CD4-positive, alpha-beta T cell (primary cell): ENCODE results near the gene FBXL17. TPM values are rescaled to one million over a fixed set of nuclear protein-coding genes. Genes with fewer than 3 reads are reported as not detected.

ENCODE experiments used
- ATAC-seq: fragments of 200-7000 bp; cut with Tn5 transposase; one replicate; pipeline ENCODE4 v1.10.0; 2022; ENCODE audit warnings: mild to moderate bottlenecking; ENCODE audit not compliant: poor library complexity
- CTCF ChIA-PET: fragments of 350-600 bp; sonication (Branson Sonifier 250); formaldehyde crosslinking; loops from one replicate; lab custom pipeline; 2021; ENCODE audit warnings: antibody characterized with exemption, inconsistent platforms; lab: Charles Lee
- POLR2A ChIA-PET: fragments of 350-600 bp; sonication (Branson Sonifier 250); formaldehyde crosslinking; loops from one replicate; lab custom pipeline; 2021; ENCODE audit warnings: antibody characterized with exemption, inconsistent platforms; lab: Charles Lee
- DNase-seq, 14 experiments: peaks; one replicate each; pipeline ENCODE4 v3.0.0-alpha.2; 2013 to 2020; ENCODE audit warnings: mixed read lengths in 2 of 14
- H3K27ac ChIP-seq, 2 donors: one replicate each; pipeline versions ENCODE4 v1.5.1 to v1.7.0; 2013; ENCODE audit warnings: low read length in 2 of 2, low read depth in 1 of 2, mild to moderate bottlenecking in 1 of 2
- H3K27me3 ChIP-seq, 2 experiments: 1 replicate in 1 of 2; 2 replicates in 1 of 2; pipeline versions ENCODE4 v1.6.1 to v1.7.0; 2013; ENCODE audit warnings: low read length in 2 of 2, control low read depth in 1 of 2, mild to moderate bottlenecking in 1 of 2, moderate library complexity in 1 of 2; ENCODE audit not compliant: insufficient read depth in 2 of 2, control insufficient read depth in 1 of 2
- H3K36me3 ChIP-seq: one replicate; pipeline ENCODE4 v1.6.1; 2013; ENCODE audit warnings: low read length, control low read depth; ENCODE audit not compliant: insufficient read depth
- H3K4me1 ChIP-seq: one replicate; pipeline ENCODE4 v1.6.1; 2013; ENCODE audit warnings: low read length, control low read depth; ENCODE audit not compliant: insufficient read depth
- H3K4me3 ChIP-seq: one replicate; pipeline ENCODE4 v1.5.1; 2013; ENCODE audit warnings: mild to moderate bottlenecking, low read length, moderate library complexity
- H3K9me3 ChIP-seq, 2 experiments: 1 replicate in 1 of 2; 2 replicates in 1 of 2; pipeline versions ENCODE4 v1.6.1 to v1.7.0; 2013; ENCODE audit warnings: low read length in 2 of 2, mild to moderate bottlenecking in 2 of 2, control low read depth in 1 of 2, moderate library complexity in 1 of 2; ENCODE audit not compliant: control insufficient read depth in 1 of 2, insufficient read depth in 1 of 2
- H3K27ac Mint-ChIP-seq: one replicate; pipeline ENCODE4 v1.8.0; 2020; ENCODE audit warnings: mixed read lengths
- H3K27me3 Mint-ChIP-seq: one replicate; pipeline ENCODE4 v1.8.0; 2021; ENCODE audit warnings: mixed read lengths
- H3K36me3 Mint-ChIP-seq: one replicate; pipeline ENCODE4 v1.8.0; 2021; ENCODE audit warnings: low read depth, mixed read lengths
- H3K4me1 Mint-ChIP-seq: one replicate; pipeline ENCODE4 v1.8.0; 2021; ENCODE audit warnings: low read depth, mixed read lengths
- H3K4me3 Mint-ChIP-seq: one replicate; pipeline ENCODE4 v1.8.0; 2020; ENCODE audit warnings: mild to moderate bottlenecking, mixed read lengths
- H3K9me3 Mint-ChIP-seq: one replicate; pipeline ENCODE4 v1.8.0; 2020; ENCODE audit warnings: mixed read lengths
- intact Hi-C, 2 experiments: fragments of 100-400 bp; cut with DNase I in 1 of 2; cut with micrococcal nuclease in 1 of 2; formaldehyde crosslinking; loops; one replicate each; pipeline versions ENCODE4 v1.15.1 to v1.9.0; 2023 to 2025; cut with DNase I, micrococcal nuclease
- total RNA-seq, 174 experiments: library from RNA in 2 of 174; stranded (reverse) in 2 of 174; gene quantifications; one replicate each; pipeline ENCODE4 v1.2.3 and lab custom pipeline; 2021 to 2026
- TF ChIP-seq, protein P1 (sequence below): fragments of 200-600 bp; IDR thresholded peaks from one replicate; pipeline ENCODE4 v1.8.0; 2022; ENCODE audit warnings: antibody characterized with exemption, mild to moderate bottlenecking

The FBXL17 gene
- total RNA-seq, 2 experiments from 2014 or later = 17.9 to 21.1 TPM

DNA sequence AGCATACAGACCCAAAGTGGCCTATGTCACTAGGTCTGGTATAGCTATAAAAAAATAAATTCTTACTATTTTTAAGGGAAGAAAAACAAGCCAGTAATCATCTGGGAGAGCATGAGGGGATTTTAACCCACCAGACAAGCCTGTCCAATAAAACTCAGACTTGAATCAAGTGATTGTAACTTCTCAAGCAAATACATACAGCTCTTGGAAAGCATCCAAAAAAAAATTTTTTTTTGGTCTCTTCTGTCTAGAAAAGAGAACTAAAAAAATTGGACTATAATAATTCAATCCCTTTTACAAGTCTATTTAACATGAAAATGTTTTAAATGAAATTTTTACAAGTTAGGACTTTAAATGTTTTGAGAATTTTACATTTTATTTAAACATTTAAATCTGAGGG is 61.7 kb downstream of the FBXL17 start:
- Mint-ChIP-seq H3K4me3 (no peak overlapping the region), H3K36me3 (peaks cover 27% of the 10 kb centered on the region), H3K9me3 (no peaks in the 10 kb centered on the region), H3K4me1 (peaks cover 12% of the 10 kb centered on the region), H3K27me3 (no peaks in the 10 kb centered on the region), H3K27ac (no peak overlapping the region)
- intact Hi-C loops = no loop called here
- H3K27me3 ChIP-seq = no peaks in the 10 kb centered on the region
- CTCF ChIA-PET = no interaction called here
- H3K4me1 ChIP-seq = no peaks in the 10 kb centered on the region
- no peak overlapping the region for H3K4me3 ChIP-seq
- no peak overlapping the region for H3K27ac ChIP-seq
- TF ChIP-seq, protein P1, sequence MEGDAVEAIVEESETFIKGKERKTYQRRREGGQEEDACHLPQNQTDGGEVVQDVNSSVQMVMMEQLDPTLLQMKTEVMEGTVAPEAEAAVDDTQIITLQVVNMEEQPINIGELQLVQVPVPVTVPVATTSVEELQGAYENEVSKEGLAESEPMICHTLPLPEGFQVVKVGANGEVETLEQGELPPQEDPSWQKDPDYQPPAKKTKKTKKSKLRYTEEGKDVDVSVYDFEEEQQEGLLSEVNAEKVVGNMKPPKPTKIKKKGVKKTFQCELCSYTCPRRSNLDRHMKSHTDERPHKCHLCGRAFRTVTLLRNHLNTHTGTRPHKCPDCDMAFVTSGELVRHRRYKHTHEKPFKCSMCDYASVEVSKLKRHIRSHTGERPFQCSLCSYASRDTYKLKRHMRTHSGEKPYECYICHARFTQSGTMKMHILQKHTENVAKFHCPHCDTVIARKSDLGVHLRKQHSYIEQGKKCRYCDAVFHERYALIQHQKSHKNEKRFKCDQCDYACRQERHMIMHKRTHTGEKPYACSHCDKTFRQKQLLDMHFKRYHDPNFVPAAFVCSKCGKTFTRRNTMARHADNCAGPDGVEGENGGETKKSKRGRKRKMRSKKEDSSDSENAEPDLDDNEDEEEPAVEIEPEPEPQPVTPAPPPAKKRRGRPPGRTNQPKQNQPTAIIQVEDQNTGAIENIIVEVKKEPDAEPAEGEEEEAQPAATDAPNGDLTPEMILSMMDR = no peak
- no peak for ATAC-seq
- peaks cover 3% of the 10 kb centered on the region for H3K36me3 ChIP-seq
- DNase-seq = no peak
- POLR2A ChIA-PET = no interaction called here
- H3K9me3 ChIP-seq = no peaks in the 10 kb centered on the region

DNA sequence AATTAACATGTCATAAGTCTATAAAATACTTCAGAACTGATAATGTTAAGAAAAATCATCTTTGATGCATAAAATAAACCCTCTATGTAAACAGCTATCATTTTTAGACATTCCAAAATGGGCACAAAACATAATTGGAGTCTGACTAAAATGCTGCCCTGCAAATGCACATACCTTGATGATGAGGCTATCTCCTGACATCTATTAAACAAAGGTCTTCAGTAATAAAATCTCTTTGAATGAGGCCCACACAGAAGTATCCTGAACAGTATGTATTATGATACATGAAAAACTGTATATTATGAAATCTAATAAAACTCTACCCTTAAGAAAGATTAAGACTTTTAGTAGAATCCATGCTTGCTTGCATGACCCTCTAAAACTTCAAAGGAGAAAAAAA is 66.1 kb downstream of the FBXL17 start:
- H3K27ac ChIP-seq = no peak overlapping the region
- ChIA-PET CTCF (no interaction called here), POLR2A (no interaction called here)
- DNase-seq (no peak), ATAC-seq (no peak)
- Mint-ChIP-seq H3K4me1 (peaks cover 8% of the 10 kb centered on the region), H3K36me3 (peaks cover 10% of the 10 kb centered on the region), H3K27ac (no peak overlapping the region), H3K4me3 (no peak overlapping the region), H3K9me3 (no peaks in the 10 kb centered on the region), H3K27me3 (no peaks in the 10 kb centered on the region)
- H3K4me1 ChIP-seq = no peaks in the 10 kb centered on the region
- intact Hi-C loops = no loop called here
- H3K4me3 ChIP-seq = no peak overlapping the region
- TF ChIP-seq, protein P1 = no peak
- no peaks in the 10 kb centered on the region for H3K9me3 ChIP-seq
- H3K36me3 ChIP-seq = no peaks in the 10 kb centered on the region
- H3K27me3 ChIP-seq = no peaks in the 10 kb centered on the region

DNA sequence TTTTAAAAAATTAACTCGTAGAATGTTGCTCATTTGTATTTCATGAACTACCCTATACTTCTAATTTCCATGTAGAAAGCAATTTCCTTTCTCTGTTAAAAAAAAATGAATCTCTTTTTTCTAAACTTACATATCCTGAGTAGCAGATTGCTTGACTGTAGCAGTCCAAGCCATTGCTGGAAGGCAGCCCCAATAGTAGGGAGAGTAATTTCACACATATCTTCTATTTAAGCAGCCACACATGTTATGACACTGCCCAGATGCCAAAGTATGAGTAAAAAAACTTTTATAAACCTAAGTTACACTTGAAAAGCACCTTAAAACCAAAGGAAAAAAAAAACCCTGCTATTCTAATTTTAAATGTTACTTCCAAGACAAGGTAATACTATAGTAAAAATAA is 69.6 kb downstream of the FBXL17 start:
- Histone ChIP-seq H3K27ac (no peak overlapping the region), H3K4me1 (no peaks in the 10 kb centered on the region), H3K4me3 (no peak overlapping the region), H3K36me3 (no peaks in the 10 kb centered on the region), H3K27me3 (no peaks in the 10 kb centered on the region), H3K9me3 (no peaks in the 10 kb centered on the region)
- no peak for DNase-seq
- CTCF ChIA-PET = no interaction called here
- Mint-ChIP-seq H3K36me3 (peaks cover 5% of the 10 kb centered on the region), H3K4me3 (no peak overlapping the region), H3K27me3 (no peaks in the 10 kb centered on the region), H3K27ac (no peak overlapping the region), H3K9me3 (no peaks in the 10 kb centered on the region), H3K4me1 (peaks cover 3% of the 10 kb centered on the region)
- TF ChIP-seq, protein P1 = no peak
- intact Hi-C loops = no loop called here
- ATAC-seq = no peak
- POLR2A ChIA-PET = no interaction called here
